Mammary epithelial cell (primary cell): ENCODE data around the gene OTOP2.

Source experiments
- EZH2 ChIP-seq: IDR thresholded peaks from 2 replicates; pipeline ENCODE4 v1.6.1; 2012; ENCODE audit warnings: low read length, inconsistent platforms, borderline replicate concordance
- TF ChIP-seq, protein P1 (sequence below), 2 donors: IDR thresholded peaks in 1 of 2; conservative IDR thresholded peaks in 1 of 2; 2 replicates each; pipeline ENCODE4 v1.5.1; 2011 to 2012; ENCODE audit warnings: inconsistent platforms in 2 of 2, low read length in 2 of 2, mild to moderate bottlenecking in 2 of 2, control low read depth in 1 of 2, low read depth in 1 of 2; ENCODE audit not compliant: insufficient read depth in 1 of 2; ENCODE audit errors: extremely low read depth in 1 of 2

DNA sequence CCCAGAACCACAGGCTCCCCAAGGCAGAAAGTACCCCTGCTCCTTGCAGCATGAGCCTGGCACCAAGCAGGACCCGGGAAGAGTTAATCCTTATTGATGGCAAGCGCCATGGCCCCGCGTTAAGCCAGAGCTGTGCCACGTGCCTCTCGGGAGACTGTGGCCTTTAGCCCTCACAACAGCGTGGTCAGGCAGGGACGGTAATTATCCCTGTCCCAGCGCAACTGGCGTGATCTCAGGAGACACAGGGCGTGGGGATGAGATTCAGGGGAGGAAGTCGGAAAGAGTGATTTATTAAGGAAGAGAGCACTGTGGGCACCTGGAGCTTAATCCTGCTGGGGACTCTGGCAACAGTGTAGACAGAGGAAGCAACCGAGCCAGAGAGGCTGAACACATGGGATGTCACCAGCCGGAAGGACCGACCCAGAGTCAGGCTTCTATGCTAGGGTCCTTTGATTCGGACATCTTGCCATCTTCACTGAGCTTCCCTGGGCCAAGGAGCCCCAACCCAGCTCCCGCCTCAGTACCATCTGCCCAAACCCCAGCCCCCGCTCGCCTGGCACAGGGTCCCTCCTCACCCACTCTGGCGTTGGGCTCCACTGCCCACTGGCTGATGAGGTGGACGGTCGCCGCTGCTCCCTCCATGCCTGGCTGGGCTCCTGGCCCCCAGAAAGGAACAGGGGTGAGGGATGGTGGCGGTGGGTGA, 28.5 kb downstream of the OTOP2 start:
- TF ChIP-seq, protein P1, sequence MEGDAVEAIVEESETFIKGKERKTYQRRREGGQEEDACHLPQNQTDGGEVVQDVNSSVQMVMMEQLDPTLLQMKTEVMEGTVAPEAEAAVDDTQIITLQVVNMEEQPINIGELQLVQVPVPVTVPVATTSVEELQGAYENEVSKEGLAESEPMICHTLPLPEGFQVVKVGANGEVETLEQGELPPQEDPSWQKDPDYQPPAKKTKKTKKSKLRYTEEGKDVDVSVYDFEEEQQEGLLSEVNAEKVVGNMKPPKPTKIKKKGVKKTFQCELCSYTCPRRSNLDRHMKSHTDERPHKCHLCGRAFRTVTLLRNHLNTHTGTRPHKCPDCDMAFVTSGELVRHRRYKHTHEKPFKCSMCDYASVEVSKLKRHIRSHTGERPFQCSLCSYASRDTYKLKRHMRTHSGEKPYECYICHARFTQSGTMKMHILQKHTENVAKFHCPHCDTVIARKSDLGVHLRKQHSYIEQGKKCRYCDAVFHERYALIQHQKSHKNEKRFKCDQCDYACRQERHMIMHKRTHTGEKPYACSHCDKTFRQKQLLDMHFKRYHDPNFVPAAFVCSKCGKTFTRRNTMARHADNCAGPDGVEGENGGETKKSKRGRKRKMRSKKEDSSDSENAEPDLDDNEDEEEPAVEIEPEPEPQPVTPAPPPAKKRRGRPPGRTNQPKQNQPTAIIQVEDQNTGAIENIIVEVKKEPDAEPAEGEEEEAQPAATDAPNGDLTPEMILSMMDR (conservative IDR thresholded peaks at IDR 0.05 in 1 of 2, IDR thresholded peaks at IDR 0.05 in 1 of 2; ENCODE audit: extremely low read depth in 1 of 2, insufficient read depth in 1 of 2, low read depth in 1 of 2, low read length in 2 of 2), result no peak
- TF ChIP-seq EZH2, result no peak
